Measurements from ENCODE around the gene RAMACL.

Gene RAMACL

GRCh38 chr6:166630462-166630861, 44.0 kb upstream of the RAMACL start:
- DNase-seq (ENCODE audit: low spot score) (no peak), ATAC-seq (ENCODE audit: low read depth) (no peak)
- no peaks in the 10 kb centered on the region for H3K36me3 ChIP-seq (ENCODE audit: low read depth)
- no peaks in the 10 kb centered on the region for H3K9me3 ChIP-seq (ENCODE audit: severe bottlenecking)
- no peaks in the 10 kb centered on the region for H3K27me3 ChIP-seq (ENCODE audit: insufficient read depth, poor library complexity, severe bottlenecking)
- no peaks in the 10 kb centered on the region for H3K4me1 ChIP-seq (ENCODE audit: insufficient read depth, poor library complexity, severe bottlenecking)
- H3K27ac ChIP-seq (ENCODE audit: poor library complexity, severe bottlenecking), result no peak overlapping the region
- no peak for TF ChIP-seq CTCF (IDR thresholded peaks at IDR 0.05; ENCODE audit: poor library complexity, severe bottlenecking)
- no peak overlapping the region for H3K4me3 ChIP-seq (ENCODE audit: severe bottlenecking)

- H3K4me1 ChIP-seq (ENCODE audit: insufficient read depth, poor library complexity, severe bottlenecking), result peaks cover 4% of the 10 kb centered on the region
- TF ChIP-seq CTCF (IDR thresholded peaks at IDR 0.05; ENCODE audit: poor library complexity, severe bottlenecking), result no peak
- H3K27ac ChIP-seq (ENCODE audit: poor library complexity, severe bottlenecking), result no peak overlapping the region
- H3K36me3 ChIP-seq (ENCODE audit: low read depth), result no peaks in the 10 kb centered on the region
- no peaks in the 10 kb centered on the region for H3K27me3 ChIP-seq (ENCODE audit: insufficient read depth, poor library complexity, severe bottlenecking)
- H3K4me3 ChIP-seq (ENCODE audit: severe bottlenecking), result no peak overlapping the region
- ATAC-seq (ENCODE audit: low read depth) (no peak), DNase-seq (ENCODE audit: low spot score) (no peak)
- H3K9me3 ChIP-seq (ENCODE audit: severe bottlenecking), result no peaks in the 10 kb centered on the region
Measured at GRCh38 chr6:166629628-166630027, 43.1 kb upstream of the RAMACL start.

- H3K4me3 ChIP-seq (ENCODE audit: severe bottlenecking), result peak overlapping the region; percentile 37
- H3K36me3 ChIP-seq (ENCODE audit: low read depth), result no peaks in the 10 kb centered on the region
- H3K27me3 ChIP-seq (ENCODE audit: insufficient read depth, poor library complexity, severe bottlenecking), result no peaks in the 10 kb centered on the region
- peaks cover 18% of the 10 kb centered on the region for H3K4me1 ChIP-seq (ENCODE audit: insufficient read depth, poor library complexity, severe bottlenecking)
- ATAC-seq (ENCODE audit: low read depth) (peak; percentile 16), DNase-seq (ENCODE audit: low spot score) (no peak)
- TF ChIP-seq CTCF (IDR thresholded peaks at IDR 0.05; ENCODE audit: poor library complexity, severe bottlenecking), result no peak
- H3K27ac ChIP-seq (ENCODE audit: poor library complexity, severe bottlenecking), result peak overlapping the region; percentile 51
- no peaks in the 10 kb centered on the region for H3K9me3 ChIP-seq (ENCODE audit: severe bottlenecking)
Measured at GRCh38 chr6:166627875-166628801, 41.7 kb upstream of the RAMACL start.

GRCh38 chr6:166627033-166627874, 40.8 kb upstream of the RAMACL start, which contains the start of gene RPS6KA2:
RPS6KA2 (minus strand) TSS chr6:166627251; CDS start chr6:166627019, 232 bp downstream.
- H3K27ac ChIP-seq (ENCODE audit: poor library complexity, severe bottlenecking), result peak within 1 kb of the TSS; percentile 97
- H3K4me3 ChIP-seq (ENCODE audit: severe bottlenecking), result peak within 1 kb of the TSS; percentile 98
- no peak for TF ChIP-seq CTCF (IDR thresholded peaks at IDR 0.05; ENCODE audit: poor library complexity, severe bottlenecking)
- H3K4me1 ChIP-seq (ENCODE audit: insufficient read depth, poor library complexity, severe bottlenecking), result peaks cover 27% of the 10 kb centered on the region
- no peaks in the 10 kb centered on the region for H3K9me3 ChIP-seq (ENCODE audit: severe bottlenecking)
- ATAC-seq (ENCODE audit: low read depth) (peak; percentile 81), DNase-seq (ENCODE audit: low spot score) (peak; percentile 100)
- H3K27me3 ChIP-seq (ENCODE audit: insufficient read depth, poor library complexity, severe bottlenecking), result no peaks in the 10 kb centered on the region
- no peaks in the 10 kb centered on the region; the same call in 1 of the 2 replicates for H3K36me3 ChIP-seq (ENCODE audit: low read depth)

Measured in RWPE2 (cell line).